HG03135 (cell line): ENCODE results near the gene MGAT5.

ENCODE experiments used
- ATAC-seq: cut with Tn5 transposase; IDR thresholded peaks from one replicate; pipeline ENCODE4 v1.9.1; 2021; ENCODE audit warnings: mild to moderate bottlenecking, moderate library complexity; ENCODE audit not compliant: unreplicated experiment

Gene MGAT5

GRCh38 chr2:134411279-134411827 is 157.5 kb downstream of the MGAT5 start:
- ATAC-seq = no peak

- ATAC-seq = peak; percentile 98
These were observed 158.2 kb downstream of the MGAT5 start for GRCh38 chr2:134411828-134412638.

GRCh38 chr2:134412639-134412999 is 158.7 kb downstream of the MGAT5 start:
- no peak for ATAC-seq

DNA sequence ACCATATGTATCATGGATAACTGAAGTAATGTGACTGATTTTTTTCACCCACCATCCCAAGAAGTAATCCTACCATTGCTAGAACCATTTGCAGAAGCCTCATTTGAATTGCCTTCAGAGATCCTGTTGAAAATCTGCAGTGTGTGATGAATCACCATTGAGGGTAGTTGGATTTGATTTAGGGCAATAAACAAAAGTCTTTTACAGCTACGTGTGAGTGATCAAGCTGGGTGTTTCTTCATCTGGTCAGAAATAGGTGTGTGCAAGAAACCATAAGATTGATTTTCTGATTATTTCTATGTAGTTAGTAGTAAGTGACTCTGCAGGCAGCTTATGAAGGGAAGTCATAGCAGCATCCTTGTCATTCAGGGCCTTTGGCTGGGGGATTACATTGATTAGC is 159.6 kb downstream of the MGAT5 start:
- ATAC-seq = no peak

- ATAC-seq = no peak
These were observed 160.0 kb downstream of the MGAT5 start for GRCh38 chr2:134413912-134414311.

DNA sequence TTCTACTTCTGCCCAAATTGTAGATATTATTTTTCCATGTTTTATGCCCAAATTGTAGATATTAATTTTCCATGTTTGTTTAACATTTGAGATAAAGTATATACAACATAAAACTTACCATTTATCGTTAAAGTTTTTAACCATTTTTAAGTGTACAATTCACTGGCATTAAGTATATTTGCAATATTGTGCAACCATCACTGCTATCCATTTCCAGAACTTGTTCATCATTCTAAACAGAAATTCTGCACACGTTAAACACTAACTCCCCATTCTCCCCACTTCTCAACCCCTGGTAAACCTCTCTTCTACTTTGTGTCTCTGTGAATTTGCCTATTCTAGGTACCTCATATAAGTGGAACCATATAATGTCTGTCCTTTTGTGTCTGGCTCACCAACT is 162.1 kb downstream of the MGAT5 start:
- ATAC-seq = no peak

GRCh38 chr2:134416637-134417036 is 162.8 kb downstream of the MGAT5 start:
- no peak for ATAC-seq

DNA sequence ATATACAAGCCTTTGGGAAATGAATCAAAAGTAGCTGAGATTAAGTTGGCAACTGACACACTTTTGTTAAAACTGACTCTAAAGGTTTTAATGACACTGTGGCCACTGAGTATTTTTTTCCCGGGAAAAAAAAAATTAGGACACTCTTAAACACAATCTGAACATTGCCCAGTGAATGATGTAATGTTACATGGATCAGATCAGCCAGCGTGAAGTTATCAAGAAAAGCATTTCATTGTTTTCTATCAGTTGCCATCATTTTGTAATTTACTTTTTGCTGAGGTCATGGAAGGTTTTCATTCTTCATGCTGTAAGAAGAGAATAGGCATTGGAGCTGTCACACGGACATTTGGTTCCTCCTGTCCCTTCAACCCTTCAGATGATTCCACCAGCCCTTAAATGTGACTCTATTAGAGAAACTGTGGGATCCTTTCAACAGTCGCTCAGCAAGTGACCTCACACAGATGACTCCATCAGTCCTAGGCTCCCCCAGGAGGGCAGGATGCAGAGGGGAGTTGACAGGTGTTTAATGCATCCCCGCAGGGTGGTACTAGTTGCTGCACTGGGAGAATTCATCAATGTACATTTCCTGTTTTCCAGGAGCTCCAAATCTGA is 164.2 kb downstream of the MGAT5 start:
- no peak for ATAC-seq

DNA sequence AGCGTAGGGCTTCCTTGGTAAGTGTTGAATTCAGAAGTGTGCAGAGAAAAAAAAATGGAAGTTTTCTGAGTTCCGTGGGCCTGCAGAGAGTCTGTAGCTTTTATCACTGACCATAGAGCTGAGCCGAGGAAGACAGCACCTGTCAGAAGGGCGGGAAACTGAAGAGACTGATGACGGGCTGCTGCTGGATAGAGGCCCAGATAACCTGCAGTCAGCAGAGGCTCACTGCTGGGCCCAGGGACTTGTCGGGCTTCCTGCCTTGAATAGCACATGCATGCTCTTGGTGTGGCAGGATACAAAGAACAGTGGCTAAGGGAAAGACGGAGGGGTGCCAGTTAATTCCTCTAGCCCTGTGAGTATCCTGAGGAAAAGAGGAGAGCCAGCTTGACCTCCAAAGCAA is 166.4 kb downstream of the MGAT5 start:
- ATAC-seq = no peak

DNA sequence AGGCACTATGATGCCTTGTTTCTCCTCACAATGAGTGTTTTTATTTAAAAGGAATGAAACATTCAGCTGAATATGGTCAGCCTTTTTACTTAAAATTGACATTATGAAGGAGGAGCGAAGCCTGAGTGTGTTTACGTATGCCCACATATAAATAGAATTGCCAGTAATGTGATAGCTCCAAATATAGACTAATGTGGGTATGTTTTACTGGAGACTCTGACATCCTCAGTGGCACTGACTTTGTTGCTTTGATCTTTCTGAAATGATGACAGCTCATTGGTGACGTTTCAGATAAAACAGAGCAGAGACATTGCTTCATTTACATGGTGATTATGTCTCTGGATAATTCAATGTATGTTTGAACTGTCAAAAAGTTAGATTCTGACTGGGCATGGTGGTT is 167.0 kb downstream of the MGAT5 start:
- no peak for ATAC-seq

GRCh38 chr2:134421556-134422328 is 167.9 kb downstream of the MGAT5 start:
- no peak for ATAC-seq

- ATAC-seq = no peak
These were observed 172.0 kb downstream of the MGAT5 start for GRCh38 chr2:134425724-134426496.

DNA sequence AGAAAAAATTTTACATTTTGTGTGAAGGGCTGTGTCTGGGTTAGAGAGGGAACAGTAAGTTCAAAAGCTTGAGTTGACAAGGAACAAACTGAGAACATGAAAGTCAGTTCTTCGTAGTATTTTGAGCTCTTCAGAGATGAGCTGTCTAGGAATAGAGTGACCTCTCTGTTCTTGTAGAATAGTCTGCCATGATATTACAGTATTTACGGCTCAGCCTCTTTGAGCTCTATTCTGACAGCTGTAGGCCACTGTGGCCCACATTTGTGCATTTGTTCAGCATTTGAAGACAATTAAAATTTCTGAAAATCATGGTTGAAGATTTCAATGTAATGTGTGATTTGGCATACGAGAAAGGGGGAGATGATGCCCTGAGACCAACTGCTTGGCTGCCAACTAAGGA is 172.8 kb downstream of the MGAT5 start:
- no peak for ATAC-seq

GRCh38 chr2:134429886-134430285 is 176.0 kb downstream of the MGAT5 start:
- no peak for ATAC-seq

DNA sequence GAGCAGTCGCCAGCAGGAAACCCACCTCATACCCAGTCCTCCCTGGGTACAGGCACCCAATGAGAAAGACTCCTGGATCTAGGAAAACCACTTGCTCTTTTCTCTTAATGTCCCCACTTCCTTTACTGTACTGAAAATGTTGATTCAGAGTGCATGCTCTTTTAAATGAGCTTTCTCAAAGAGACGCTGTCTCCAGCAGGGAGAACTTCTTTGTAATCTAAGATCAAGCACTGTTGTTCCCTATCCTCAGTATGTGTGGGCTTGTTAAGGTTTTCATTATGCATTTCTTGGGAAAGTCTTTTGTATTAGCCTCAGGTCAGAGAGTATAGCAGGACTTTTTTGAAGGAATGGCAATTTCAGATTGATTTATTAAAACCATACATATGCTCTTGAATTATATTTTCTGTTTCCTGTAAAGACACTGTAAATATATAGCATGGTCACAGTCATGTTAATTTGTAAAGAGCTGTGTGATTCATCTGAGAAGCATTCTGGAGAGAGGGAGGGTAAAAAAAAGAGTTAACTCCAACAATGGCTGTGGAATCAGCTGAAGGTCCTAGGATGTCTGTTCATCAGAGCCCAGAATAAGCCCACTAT is 178.1 kb downstream of the MGAT5 start:
- ATAC-seq = no peak

GRCh38 chr2:134432435-134432883 is 178.6 kb downstream of the MGAT5 start:
- ATAC-seq = no peak

- no peak for ATAC-seq
These were observed 179.6 kb downstream of the MGAT5 start for GRCh38 chr2:134433469-134433868.

DNA sequence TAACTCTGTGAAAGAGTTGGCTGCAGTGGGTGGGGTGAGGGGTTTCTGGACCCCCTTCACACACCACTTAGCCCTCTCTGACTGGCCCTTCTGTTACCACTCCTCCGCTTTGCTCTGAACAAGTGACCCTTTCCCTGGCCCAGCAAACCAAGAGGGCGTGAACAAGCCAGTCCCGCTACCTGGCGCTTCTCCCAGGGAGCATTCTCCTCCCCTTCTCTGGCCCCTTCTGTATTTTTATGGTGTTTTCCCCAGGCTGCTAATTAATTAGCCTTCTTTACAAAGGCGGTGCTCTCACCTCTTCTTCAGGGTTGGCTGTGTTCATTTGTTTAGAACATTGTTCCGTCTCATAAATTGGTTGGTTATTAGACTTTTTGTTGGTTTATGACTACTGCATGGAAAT is 180.1 kb downstream of the MGAT5 start:
- ATAC-seq = no peak

DNA sequence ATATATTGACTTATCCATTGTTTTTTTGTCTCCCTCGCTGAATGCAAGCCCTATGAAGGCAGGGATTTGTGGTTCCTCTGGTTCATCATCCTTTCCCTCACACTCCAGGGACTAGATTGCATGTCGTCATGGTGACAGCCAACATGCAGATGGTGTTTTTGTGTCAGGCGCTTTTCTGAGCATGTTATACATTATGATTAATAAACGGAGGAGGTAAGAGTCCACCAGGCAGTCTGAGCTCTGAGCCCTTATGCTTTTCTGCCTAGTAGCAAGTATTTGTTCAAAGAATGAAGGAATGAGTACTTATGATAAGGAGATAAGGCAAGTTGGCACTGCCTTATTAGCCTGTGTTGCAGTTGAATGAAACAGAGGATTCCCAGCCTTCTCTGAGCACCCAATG is 181.6 kb downstream of the MGAT5 start:
- ATAC-seq = no peak

- ATAC-seq = no peak
These were observed 182.1 kb downstream of the MGAT5 start for GRCh38 chr2:134435936-134436335.
